GM23248 (cell line): Measurements from ENCODE around the gene SUGCT. TPM values are rescaled to one million over a fixed set of nuclear protein-coding genes. Genes with fewer than 3 reads are reported as not detected.

Source experiments
- DNase-seq: peaks from one replicate; pipeline ENCODE4 v3.0.0-alpha.2; 2015
- H2AFZ ChIP-seq: fragments of 200-600 bp; sonication (generic); 2 replicates; pipeline ENCODE4 v1.6.1; 2016; ENCODE audit warnings: antibody characterized with exemption
- H3F3A ChIP-seq: fragments of 200-600 bp; sonication (generic); 2 replicates; pipeline ENCODE4 v1.6.1; 2016; ENCODE audit warnings: mild to moderate bottlenecking, antibody characterized with exemption, mixed run types; ENCODE audit not compliant: insufficient read depth
- H3K27ac ChIP-seq: fragments of 200-600 bp; sonication (generic); 2 replicates; pipeline ENCODE4 v1.5.1; 2016; ENCODE audit warnings: mild to moderate bottlenecking
- H3K27me3 ChIP-seq: fragments of 200-600 bp; sonication (generic); replicated peaks from 2 replicates; pipeline ENCODE4 v1.6.1; 2016; ENCODE audit warnings: mild to moderate bottlenecking; ENCODE audit not compliant: insufficient read depth
- H3K36me3 ChIP-seq: fragments of 200-600 bp; sonication (generic); 2 replicates; pipeline ENCODE4 v1.6.1; 2016; ENCODE audit warnings: low read depth, mild to moderate bottlenecking
- H3K4me1 ChIP-seq: fragments of 200-600 bp; sonication (generic); 2 replicates; pipeline ENCODE4 v1.6.1; 2016; ENCODE audit warnings: mild to moderate bottlenecking; ENCODE audit not compliant: insufficient read depth
- H3K4me2 ChIP-seq: fragments of 200-600 bp; sonication (generic); one replicate; pipeline ENCODE4 v1.6.1; 2016; ENCODE audit warnings: mild to moderate bottlenecking; ENCODE audit not compliant: unreplicated experiment
- H3K4me3 ChIP-seq: fragments of 200-600 bp; sonication (generic); 2 replicates; pipeline ENCODE4 v1.5.1; 2016; ENCODE audit warnings: mild to moderate bottlenecking
- H3K79me2 ChIP-seq: fragments of 200-600 bp; sonication (generic); 2 replicates; pipeline ENCODE4 v1.6.1; 2016; ENCODE audit warnings: mild to moderate bottlenecking; ENCODE audit not compliant: insufficient read depth
- H3K9ac ChIP-seq: fragments of 200-600 bp; sonication (generic); 2 replicates; pipeline ENCODE4 v1.6.1; 2016; ENCODE audit warnings: mild to moderate bottlenecking
- H3K9me2 ChIP-seq: fragments of 200-600 bp; sonication (generic); 2 replicates; pipeline ENCODE4 v1.6.1; 2016; ENCODE audit warnings: mixed run types, mild to moderate bottlenecking, moderate library complexity; ENCODE audit not compliant: insufficient read depth
- H3K9me3 ChIP-seq: fragments of 200-600 bp; sonication (generic); one replicate; pipeline ENCODE4 v1.6.1; 2017; ENCODE audit warnings: low read depth
- H4K20me1 ChIP-seq: fragments of 200-600 bp; sonication (generic); 2 replicates; pipeline ENCODE4 v1.6.0; 2016; ENCODE audit not compliant: insufficient read depth
- EZH2 ChIP-seq: fragments of 200-600 bp; sonication (generic); IDR thresholded peaks from 2 replicates; pipeline ENCODE4 v1.6.1; 2018; ENCODE audit warnings: antibody characterized with exemption, mild to moderate bottlenecking; ENCODE audit not compliant: insufficient read depth, poor library complexity, severe bottlenecking
- EZH2phosphoT487 ChIP-seq: fragments of 200-600 bp; sonication (generic); IDR thresholded peaks from 2 replicates; pipeline ENCODE4 v1.6.1; 2018; ENCODE audit warnings: antibody characterized with exemption, moderate library complexity, mild to moderate bottlenecking, low read depth; ENCODE audit not compliant: insufficient read depth
- whole genome bisulfite sequencing, 2 experiments: methylation state at CpG; one replicate each; pipeline ENCODE4 v1.1.6; 2015 to 2017; ENCODE audit warnings: low lambda C conversion rate in 2 of 2, low coverage in 1 of 2; ENCODE audit errors: missing lambda C conversion rate in 2 of 2; 5-methylcytosine and 5-hydroxymethylcytosine counted together
- in situ Hi-C: fragments of 300-500 bp; cut with MboI; formaldehyde crosslinking; loops from 2 replicates; pipeline ENCODE4 v1.15.0; 2020
- polyA plus RNA-seq: library from polyadenylated mRNA; unstranded; fragments of >200 nt; fragmentation: Nextera tagmentation; extraction: Ambion mirVana; gene quantifications from 2 replicates; pipeline ENCODE4 v1.2.1, GENCODE V29; 2016
- total RNA-seq: library from RNA; depleted of rRNA; stranded (reverse); fragments of >200 nt; shearing (Covaris generic); gene quantifications from 2 replicates; pipeline ENCODE4 v1.2.3, GENCODE V29; 2014

The SUGCT gene
- total and polyA plus RNA-seq, 2 experiments from 2014 or later = 2.2 to 7.1 TPM

DNA sequence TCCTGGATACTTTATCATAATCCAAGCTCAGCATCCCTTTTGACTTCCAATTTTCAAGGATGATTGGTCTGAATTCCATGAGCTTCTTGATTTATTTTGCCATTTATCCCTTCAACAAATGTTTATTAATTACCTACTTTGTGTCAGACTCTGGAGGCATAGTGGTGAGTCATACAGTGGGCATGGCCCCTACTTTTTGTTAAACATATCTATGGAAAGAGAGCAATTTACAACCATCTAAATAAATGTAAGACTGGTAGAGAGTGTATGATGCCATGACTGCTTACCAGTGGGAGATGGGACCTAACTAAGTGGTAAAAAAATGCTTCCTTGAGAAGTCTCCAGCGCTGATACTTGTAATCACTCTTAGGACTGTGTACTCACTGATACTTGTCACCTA lies 286.6 kb downstream of the SUGCT start:
- Histone ChIP-seq H3K36me3 (no peaks in the 10 kb centered on the region), H3K4me2 (no peak overlapping the region), H3K9me3 (no peaks in the 10 kb centered on the region), H3K79me2 (no peaks in the 10 kb centered on the region), H3K27ac (no peak overlapping the region), H4K20me1 (no peaks in the 10 kb centered on the region), H2AFZ (no peak overlapping the region), H3K4me1 (no peaks in the 10 kb centered on the region), H3K9ac (no peak overlapping the region), H3F3A (no peaks in the 10 kb centered on the region), H3K9me2 (no peaks in the 10 kb centered on the region), H3K4me3 (no peak overlapping the region), H3K27me3 (no peaks in the 10 kb centered on the region)
- TF ChIP-seq EZH2 = no peak
- no peak for TF ChIP-seq EZH2phosphoT487
- DNase-seq = no peak
- WGBS, 2 experiments = 90 to 100% methylated on average over 1 of the region's 1 CpG
- in situ Hi-C loops = no loop called here

DNA sequence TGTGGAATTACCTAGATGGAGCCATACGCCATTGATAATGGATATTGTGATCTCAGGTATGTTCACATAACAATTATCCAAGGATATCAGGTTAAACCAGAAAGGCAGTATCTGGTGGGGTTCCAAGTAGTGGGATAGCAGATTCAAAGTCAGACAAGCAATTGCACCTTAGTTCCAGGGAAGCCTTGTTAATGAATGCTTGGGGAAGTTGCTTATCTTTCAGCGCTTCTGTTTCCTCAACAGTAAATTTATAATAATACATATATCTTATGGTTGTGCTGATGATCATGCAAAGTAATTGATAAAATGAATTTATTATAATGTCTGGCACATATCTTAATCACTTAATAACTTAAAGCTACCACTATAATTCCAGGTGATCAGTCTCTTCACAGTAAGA lies 290.9 kb downstream of the SUGCT start:
- Histone ChIP-seq H3K9ac (no peak overlapping the region), H3F3A (no peaks in the 10 kb centered on the region), H3K4me3 (no peak overlapping the region), H3K4me2 (no peak overlapping the region), H2AFZ (no peak overlapping the region), H3K27ac (no peak overlapping the region), H3K79me2 (no peaks in the 10 kb centered on the region), H4K20me1 (no peaks in the 10 kb centered on the region), H3K9me3 (no peaks in the 10 kb centered on the region), H3K27me3 (no peaks in the 10 kb centered on the region), H3K36me3 (no peaks in the 10 kb centered on the region), H3K4me1 (no peaks in the 10 kb centered on the region), H3K9me2 (no peaks in the 10 kb centered on the region)
- WGBS, 2 experiments = 92 to 100% methylated on average over 2 of the region's 2 CpGs
- in situ Hi-C loops = no loop called here
- no peak for DNase-seq
- TF ChIP-seq EZH2 = no peak
- no peak for TF ChIP-seq EZH2phosphoT487

DNA sequence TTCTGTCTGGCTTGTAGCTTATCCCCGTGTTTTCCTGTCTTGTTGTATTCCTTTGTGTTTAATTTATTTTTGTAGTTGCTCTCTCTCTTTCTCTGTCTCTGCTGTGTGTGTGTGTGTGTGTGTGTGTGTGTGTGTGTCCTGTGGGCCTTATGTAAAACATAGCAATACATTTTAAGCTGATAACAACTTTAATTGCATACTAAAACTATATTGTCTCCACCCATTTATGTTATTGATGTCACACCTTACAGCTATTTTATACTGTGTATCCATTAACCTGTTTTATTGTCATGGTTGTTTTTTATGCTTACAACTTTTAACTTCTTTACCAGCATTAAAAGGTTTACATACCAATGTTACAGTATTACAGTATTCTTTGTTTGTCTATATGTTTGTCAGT lies 293.6 kb downstream of the SUGCT start:
- Histone ChIP-seq H3K4me2 (no peak overlapping the region), H3K27ac (no peak overlapping the region), H3K9me2 (no peaks in the 10 kb centered on the region), H3K36me3 (no peaks in the 10 kb centered on the region), H4K20me1 (no peaks in the 10 kb centered on the region), H3F3A (no peaks in the 10 kb centered on the region), H3K4me3 (no peak overlapping the region), H3K4me1 (no peaks in the 10 kb centered on the region), H3K9ac (no peak overlapping the region), H3K9me3 (no peaks in the 10 kb centered on the region), H3K27me3 (no peaks in the 10 kb centered on the region), H3K79me2 (no peaks in the 10 kb centered on the region), H2AFZ (no peak overlapping the region)
- DNase-seq = no peak
- no peak for TF ChIP-seq EZH2
- TF ChIP-seq EZH2phosphoT487 = no peak
- 0 to 15% methylated on average over 1 of the region's 1 CpG for WGBS, 2 experiments
- in situ Hi-C loops = no loop called here

DNA sequence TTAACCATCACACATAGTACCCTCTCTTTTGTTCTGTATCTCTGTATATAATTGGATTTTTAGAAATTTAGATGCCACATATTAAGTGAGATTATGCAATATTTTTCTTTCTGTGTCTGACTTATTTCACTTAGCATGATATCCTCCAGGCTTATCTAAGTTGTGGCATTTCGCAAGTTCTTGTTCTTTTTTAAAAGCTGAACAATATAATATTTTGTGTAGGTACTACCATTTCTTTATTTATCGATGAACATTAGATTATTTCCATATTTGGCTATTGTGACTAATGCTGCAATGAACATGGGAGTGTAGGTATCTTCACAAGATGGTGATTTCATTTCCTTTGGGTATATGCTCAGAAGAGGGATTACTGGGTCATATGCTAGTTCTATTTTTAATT lies 295.0 kb downstream of the SUGCT start:
- Histone ChIP-seq H3K4me2 (no peak overlapping the region), H3K27ac (no peak overlapping the region), H4K20me1 (no peaks in the 10 kb centered on the region), H3K27me3 (no peaks in the 10 kb centered on the region), H3K9ac (no peak overlapping the region), H2AFZ (no peak overlapping the region), H3K36me3 (no peaks in the 10 kb centered on the region), H3K4me1 (no peaks in the 10 kb centered on the region), H3F3A (no peaks in the 10 kb centered on the region), H3K79me2 (no peaks in the 10 kb centered on the region), H3K9me2 (no peaks in the 10 kb centered on the region), H3K4me3 (no peak overlapping the region), H3K9me3 (no peaks in the 10 kb centered on the region)
- in situ Hi-C loops = no loop called here
- WGBS, 2 experiments = 97 to 98% methylated on average over 2 of the region's 2 CpGs
- no peak for DNase-seq
- no peak for TF ChIP-seq EZH2
- TF ChIP-seq EZH2phosphoT487 = no peak

DNA sequence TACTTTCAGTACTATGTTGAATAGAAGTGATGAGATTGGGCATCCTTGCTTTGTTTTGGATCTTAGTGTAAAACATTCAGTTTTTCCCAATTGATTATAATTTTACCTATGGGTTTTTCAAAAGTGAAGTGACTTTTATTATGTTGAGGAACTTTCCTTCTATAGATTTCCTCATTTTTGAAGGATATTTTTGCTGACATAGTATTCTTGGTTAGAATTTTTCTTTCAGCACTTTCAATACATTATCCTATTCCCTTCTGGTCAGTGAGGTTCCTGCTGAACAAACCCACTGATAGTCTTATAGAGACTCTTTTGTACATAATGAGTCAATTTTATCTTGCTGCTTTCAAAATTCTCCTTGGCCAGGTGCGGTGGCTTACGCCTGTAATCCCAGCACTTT lies 297.2 kb downstream of the SUGCT start:
- Histone ChIP-seq H3K4me1 (peaks cover 8% of the 10 kb centered on the region), H4K20me1 (no peaks in the 10 kb centered on the region), H3K9me2 (no peaks in the 10 kb centered on the region), H3K79me2 (no peaks in the 10 kb centered on the region), H2AFZ (no peak overlapping the region), H3K4me3 (no peak overlapping the region), H3K9ac (no peak overlapping the region), H3K4me2 (no peak overlapping the region), H3K27me3 (no peaks in the 10 kb centered on the region), H3K9me3 (no peaks in the 10 kb centered on the region), H3F3A (peaks cover 7% of the 10 kb centered on the region; the same call in 1 of the 2 replicates), H3K27ac (no peak overlapping the region), H3K36me3 (no peaks in the 10 kb centered on the region)
- in situ Hi-C loops = no loop called here
- DNase-seq = no peak
- WGBS, 2 experiments = 96 to 98% methylated on average over 2 of the region's 2 CpGs
- no peak for TF ChIP-seq EZH2
- no peak for TF ChIP-seq EZH2phosphoT487
